ENCODE data around the gene FAM83F. TPM values are rescaled to one million over a fixed set of nuclear protein-coding genes. Genes with fewer than 3 reads are reported as not detected.

Gene FAM83F
- polyA plus RNA-seq, 2 of the 4 experiments (the other 2 are of a cell fraction): not detected

DNA sequence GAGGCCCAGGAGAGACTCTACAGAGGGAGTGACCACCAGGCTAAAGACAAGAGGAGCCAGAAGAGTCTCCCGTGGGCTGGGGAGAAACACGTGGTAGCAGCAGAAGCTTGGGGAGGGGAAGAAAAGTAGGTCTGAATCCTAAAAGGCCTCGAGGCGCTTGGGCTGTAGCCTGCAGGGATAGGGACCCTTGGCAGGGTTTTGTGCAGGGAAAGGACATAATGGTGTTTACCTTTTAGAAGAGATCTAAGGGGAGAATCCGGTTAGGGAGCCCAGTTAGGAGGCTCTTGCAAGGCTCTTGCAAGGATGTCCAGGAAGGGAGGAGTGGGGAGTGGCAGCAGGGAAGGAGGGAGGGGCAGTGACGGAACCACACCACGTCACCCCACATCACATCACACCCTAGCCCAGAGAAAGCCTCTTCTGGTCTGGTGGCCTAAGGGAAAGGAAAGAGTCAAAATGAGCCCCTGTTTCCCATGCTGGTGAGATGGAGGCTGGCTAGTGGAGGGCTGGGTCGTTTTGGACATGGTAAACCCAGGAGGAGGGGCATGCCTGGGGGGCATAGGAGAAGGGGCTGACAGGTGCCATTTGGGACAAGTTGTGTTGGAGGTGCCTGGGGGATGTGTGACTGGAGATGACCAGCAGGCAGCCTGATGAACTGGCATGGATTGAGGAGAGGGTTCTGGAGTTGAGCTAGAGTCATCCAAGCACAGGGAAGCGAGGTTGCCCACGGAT is 6.2 kb upstream of the FAM83F start:
- Histone ChIP-seq H3K9me3 (no peaks in the 10 kb centered on the region), H3K4me1 (no peaks in the 10 kb centered on the region; the same call in 2 of the 3 replicates), H3K27ac (no peak overlapping the region), H3K4me2 (no peak overlapping the region), H3K4me3 (no peak overlapping the region)
- ChIA-PET POLR2A (no interaction called here), CTCF (interaction anchor here (0.7 kb wide), 1 partner anchor 54 kb away, joined by 3 read pairs; no protein-coding TSS in a partner anchor)
- FAIRE-seq (no peak), DNase-seq (ENCODE audit: low read depth in 1 of 2, low spot score in 1 of 2) (no peak), ATAC-seq (no peak)
- TF ChIP-seq EHF (CRISPR knock-in tag; IDR thresholded peaks at IDR 0.05) (no peak), JUNB (IDR thresholded peaks at IDR 0.05) (no peak), NR3C1 (IDR thresholded peaks at IDR 0.05) (no peak), CHD2 (IDR thresholded peaks at IDR 0.05; ENCODE audit: low read length, partially characterized antibody) (no peak), ZNF302 (CRISPR knock-in tag; IDR thresholded peaks at IDR 0.05) (no peak), HOXB13 (CRISPR knock-in tag; IDR thresholded peaks at IDR 0.05; ENCODE audit: low read depth) (no peak), ESRRA (IDR thresholded peaks at IDR 0.05; ENCODE audit: borderline replicate concordance, low read length) (no peak), NFE2L2 (conservative IDR thresholded peaks at IDR 0.05; ENCODE audit: low read length) (no peak), POLR2AphosphoS2 (conservative IDR thresholded peaks at IDR 0.05; ENCODE audit: low read length) (no peak), MAZ (IDR thresholded peaks at IDR 0.05; ENCODE audit: borderline replicate concordance, low read depth, low read length) (no peak), RARB (CRISPR knock-in tag; IDR thresholded peaks at IDR 0.05) (no peak), CHD4 (IDR thresholded peaks at IDR 0.05; ENCODE audit: borderline replicate concordance) (no peak)
- TF ChIP-seq, protein P1, sequence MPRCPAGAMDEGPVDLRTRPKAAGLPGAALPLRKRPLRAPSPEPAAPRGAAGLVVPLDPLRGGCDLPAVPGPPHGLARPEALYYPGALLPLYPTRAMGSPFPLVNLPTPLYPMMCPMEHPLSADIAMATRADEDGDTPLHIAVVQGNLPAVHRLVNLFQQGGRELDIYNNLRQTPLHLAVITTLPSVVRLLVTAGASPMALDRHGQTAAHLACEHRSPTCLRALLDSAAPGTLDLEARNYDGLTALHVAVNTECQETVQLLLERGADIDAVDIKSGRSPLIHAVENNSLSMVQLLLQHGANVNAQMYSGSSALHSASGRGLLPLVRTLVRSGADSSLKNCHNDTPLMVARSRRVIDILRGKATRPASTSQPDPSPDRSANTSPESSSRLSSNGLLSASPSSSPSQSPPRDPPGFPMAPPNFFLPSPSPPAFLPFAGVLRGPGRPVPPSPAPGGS (IDR thresholded peaks at IDR 0.05): no peak
- TF ChIP-seq, protein P2, sequence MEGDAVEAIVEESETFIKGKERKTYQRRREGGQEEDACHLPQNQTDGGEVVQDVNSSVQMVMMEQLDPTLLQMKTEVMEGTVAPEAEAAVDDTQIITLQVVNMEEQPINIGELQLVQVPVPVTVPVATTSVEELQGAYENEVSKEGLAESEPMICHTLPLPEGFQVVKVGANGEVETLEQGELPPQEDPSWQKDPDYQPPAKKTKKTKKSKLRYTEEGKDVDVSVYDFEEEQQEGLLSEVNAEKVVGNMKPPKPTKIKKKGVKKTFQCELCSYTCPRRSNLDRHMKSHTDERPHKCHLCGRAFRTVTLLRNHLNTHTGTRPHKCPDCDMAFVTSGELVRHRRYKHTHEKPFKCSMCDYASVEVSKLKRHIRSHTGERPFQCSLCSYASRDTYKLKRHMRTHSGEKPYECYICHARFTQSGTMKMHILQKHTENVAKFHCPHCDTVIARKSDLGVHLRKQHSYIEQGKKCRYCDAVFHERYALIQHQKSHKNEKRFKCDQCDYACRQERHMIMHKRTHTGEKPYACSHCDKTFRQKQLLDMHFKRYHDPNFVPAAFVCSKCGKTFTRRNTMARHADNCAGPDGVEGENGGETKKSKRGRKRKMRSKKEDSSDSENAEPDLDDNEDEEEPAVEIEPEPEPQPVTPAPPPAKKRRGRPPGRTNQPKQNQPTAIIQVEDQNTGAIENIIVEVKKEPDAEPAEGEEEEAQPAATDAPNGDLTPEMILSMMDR (IDR thresholded peaks at IDR 0.05): no peak
- TF ChIP-seq, protein P3, sequence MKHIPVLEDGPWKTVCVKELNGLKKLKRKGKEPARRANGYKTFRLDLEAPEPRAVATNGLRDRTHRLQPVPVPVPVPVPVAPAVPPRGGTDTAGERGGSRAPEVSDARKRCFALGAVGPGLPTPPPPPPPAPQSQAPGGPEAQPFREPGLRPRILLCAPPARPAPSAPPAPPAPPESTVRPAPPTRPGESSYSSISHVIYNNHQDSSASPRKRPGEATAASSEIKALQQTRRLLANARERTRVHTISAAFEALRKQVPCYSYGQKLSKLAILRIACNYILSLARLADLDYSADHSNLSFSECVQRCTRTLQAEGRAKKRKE (CRISPR knock-in tag; IDR thresholded peaks at IDR 0.05; ENCODE audit: low read depth): no peak
- TF ChIP-seq, protein P4, sequence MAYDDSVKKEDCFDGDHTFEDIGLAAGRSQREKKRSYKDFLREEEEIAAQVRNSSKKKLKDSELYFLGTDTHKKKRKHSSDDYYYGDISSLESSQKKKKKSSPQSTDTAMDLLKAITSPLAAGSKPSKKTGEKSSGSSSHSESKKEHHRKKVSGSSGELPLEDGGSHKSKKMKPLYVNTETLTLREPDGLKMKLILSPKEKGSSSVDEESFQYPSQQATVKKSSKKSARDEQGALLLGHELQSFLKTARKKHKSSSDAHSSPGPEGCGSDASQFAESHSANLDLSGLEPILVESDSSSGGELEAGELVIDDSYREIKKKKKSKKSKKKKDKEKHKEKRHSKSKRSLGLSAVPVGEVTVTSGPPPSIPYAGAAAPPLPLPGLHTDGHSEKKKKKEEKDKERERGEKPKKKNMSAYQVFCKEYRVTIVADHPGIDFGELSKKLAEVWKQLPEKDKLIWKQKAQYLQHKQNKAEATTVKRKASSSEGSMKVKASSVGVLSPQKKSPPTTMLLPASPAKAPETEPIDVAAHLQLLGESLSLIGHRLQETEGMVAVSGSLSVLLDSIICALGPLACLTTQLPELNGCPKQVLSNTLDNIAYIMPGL (CRISPR knock-in tag; IDR thresholded peaks at IDR 0.05; ENCODE audit: borderline replicate concordance): no peak
- TF ChIP-seq, protein P5, sequence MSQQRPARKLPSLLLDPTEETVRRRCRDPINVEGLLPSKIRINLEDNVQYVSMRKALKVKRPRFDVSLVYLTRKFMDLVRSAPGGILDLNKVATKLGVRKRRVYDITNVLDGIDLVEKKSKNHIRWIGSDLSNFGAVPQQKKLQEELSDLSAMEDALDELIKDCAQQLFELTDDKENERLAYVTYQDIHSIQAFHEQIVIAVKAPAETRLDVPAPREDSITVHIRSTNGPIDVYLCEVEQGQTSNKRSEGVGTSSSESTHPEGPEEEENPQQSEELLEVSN (IDR thresholded peaks at IDR 0.05; ENCODE audit: borderline replicate concordance, low read depth): no peak
- TF ChIP-seq, protein P6, sequence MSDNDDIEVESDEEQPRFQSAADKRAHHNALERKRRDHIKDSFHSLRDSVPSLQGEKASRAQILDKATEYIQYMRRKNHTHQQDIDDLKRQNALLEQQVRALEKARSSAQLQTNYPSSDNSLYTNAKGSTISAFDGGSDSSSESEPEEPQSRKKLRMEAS (IDR thresholded peaks at IDR 0.05): no peak
- WGBS (ENCODE audit: missing lambda C conversion rate): 55% methylated on average over 10 of the region's 10 CpGs

DNA sequence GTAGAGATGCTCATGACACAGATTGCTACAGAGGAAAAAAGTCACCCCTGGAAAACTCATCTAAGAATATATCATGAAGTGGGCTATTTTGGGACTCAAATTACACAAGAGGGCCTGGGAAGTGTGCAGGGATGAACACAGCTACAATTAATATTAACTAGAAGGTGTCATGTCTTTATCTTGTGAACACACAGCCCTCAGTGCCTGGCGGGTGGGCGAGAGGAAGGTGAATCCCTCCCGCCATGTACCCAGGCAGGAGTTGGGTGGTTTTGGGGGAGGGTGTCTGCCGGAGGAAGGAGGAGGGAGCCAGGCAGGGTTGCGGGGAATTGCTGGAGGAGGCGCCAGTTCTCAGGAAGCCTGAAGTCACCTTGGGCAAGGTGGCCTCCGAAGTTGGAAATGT is 5.1 kb upstream of the FAM83F start:
- CTCF ChIA-PET: interaction anchor here (1.2 kb wide), 1 partner anchor 35 kb away, joined by 5 read pairs; no protein-coding TSS in a partner anchor
- WGBS (ENCODE audit: missing lambda C conversion rate): 84% methylated on average over 6 of the region's 7 CpGs
- ATAC-seq (no peak), DNase-seq (ENCODE audit: low read depth in 1 of 2, low spot score in 1 of 2) (no peak), FAIRE-seq (no peak)
- Histone ChIP-seq H3K27ac (no peak overlapping the region), H3K4me3 (no peak overlapping the region), H3K9me3 (no peaks in the 10 kb centered on the region), H3K4me2 (no peak overlapping the region), H3K4me1 (no peaks in the 10 kb centered on the region; the same call in 2 of the 3 replicates)
- TF ChIP-seq FOXS1 (CRISPR knock-in tag; IDR thresholded peaks at IDR 0.05) (no peak), SREBF2 (IDR thresholded peaks at IDR 0.05) (no peak), RFX5 (IDR thresholded peaks at IDR 0.05) (no peak), ZSCAN20 (CRISPR knock-in tag; IDR thresholded peaks at IDR 0.05) (no peak), TFCP2L1 (CRISPR knock-in tag; IDR thresholded peaks at IDR 0.05) (no peak), RAD21 (conservative IDR thresholded peaks at IDR 0.05 in 1 of 2, IDR thresholded peaks at IDR 0.05 in 1 of 2) (no peak)
- POLR2A ChIA-PET: no interaction called here
